Transverse colon (tissue), 4 donors: ENCODE measurements around the gene FAM107B. TPM values are rescaled to one million over a fixed set of nuclear protein-coding genes. Genes with fewer than 3 reads are reported as not detected.

Experiments
- DNase-seq: peaks from one replicate; pipeline ENCODE4 v3.0.0-alpha.2; 2019
- H3K27ac ChIP-seq, 4 donors: fragments of 200-600 bp; sonication (generic); 2 replicates each; pipeline ENCODE4 v1.5.1; 2016 to 2018; ENCODE audit warnings: inconsistent platforms in 4 of 4
- H3K27me3 ChIP-seq: fragments of 200-600 bp; sonication (generic); 2 replicates; pipeline ENCODE4 v1.5.1; 2017; ENCODE audit warnings: inconsistent platforms
- H3K36me3 ChIP-seq, 4 donors: fragments of 200-600 bp; sonication (generic); 2 replicates each; pipeline ENCODE4 v1.5.1; 2017 to 2019; ENCODE audit warnings: inconsistent platforms in 4 of 4
- H3K4me1 ChIP-seq, 4 donors: fragments of 200-600 bp; sonication (generic); 2 replicates each; pipeline ENCODE4 v1.5.1; 2017 to 2020; ENCODE audit warnings: inconsistent platforms in 4 of 4
- H3K4me3 ChIP-seq, 4 donors: fragments of 200-600 bp; sonication (generic); 1 replicate in 1 of 4; 2 replicates in 3 of 4; pipeline versions ENCODE4 v1.5.1 to v1.6.1; 2017 to 2019; ENCODE audit warnings: inconsistent platforms in 4 of 4
- H3K9me3 ChIP-seq, 2 donors: fragments of 200-600 bp; sonication (generic); 2 replicates each; pipeline ENCODE4 v1.5.1; 2017 to 2019; ENCODE audit warnings: inconsistent platforms in 2 of 2
- CTCF ChIP-seq, 5 experiments: fragments of 200-600 bp in 3 of 5; fragments of 450-650 bp in 2 of 5; sonication (generic) in 3 of 5; IDR thresholded peaks; 1 replicate in 2 of 5; 2 replicates in 3 of 5; pipeline ENCODE4 v1.5.1; 2016 to 2017; ENCODE audit warnings: antibody characterized with exemption in 5 of 5, inconsistent platforms in 3 of 5, mild to moderate bottlenecking in 2 of 5, moderate library complexity in 1 of 5
- EP300 ChIP-seq: sonication (generic); formaldehyde crosslinking; IDR thresholded peaks from one replicate; pipeline ENCODE4 v1.6.1; 2017; ENCODE audit warnings: antibody characterized with exemption, low read depth
- POLR2A ChIP-seq: fragments of 450-650 bp; IDR thresholded peaks from one replicate; pipeline ENCODE4 v1.6.1; 2016; ENCODE audit warnings: antibody characterized with exemption, mild to moderate bottlenecking, moderate library complexity
- POLR2AphosphoS5 ChIP-seq, 3 donors: sonication (generic); formaldehyde crosslinking; IDR thresholded peaks; one replicate each; pipeline ENCODE4 v1.6.1; 2016; ENCODE audit warnings: antibody characterized with exemption in 3 of 3
- WGBS, 2 donors: methylation state at CpG; one replicate each; pipeline ENCODE4 v1.1.5; 2018; ENCODE audit warnings: low coverage in 1 of 2; 5-methylcytosine and 5-hydroxymethylcytosine counted together
- in situ Hi-C, 4 donors: fragments of 200-750 bp; cut with MboI; loops; one replicate each; pipeline versions ENCODE4 v1.15.0 to v1.15.1; 2017; ENCODE audit warnings: low sequenced_read_pairs in 3 of 4, low pct_ligation_motif_present in 1 of 4, low pct_unique_long_range_greater_than_20kb in 1 of 4
- intact Hi-C: fragments of 100-400 bp; cut with DNase I; formaldehyde crosslinking; loops from one replicate; pipeline ENCODE4 v1.15.1; 2023; ENCODE audit warnings: low total_unique reads
- total RNA-seq, 4 donors: library from RNA; depleted of rRNA; stranded (reverse); fragments of >200 nt; gene quantifications; one replicate each; pipeline ENCODE4 v1.1.0, GENCODE V29; 2016

The FAM107B gene
- total RNA-seq, 4 donors from 2014 or later: 23.9 to 71.0 (median 52.8) TPM

DNA sequence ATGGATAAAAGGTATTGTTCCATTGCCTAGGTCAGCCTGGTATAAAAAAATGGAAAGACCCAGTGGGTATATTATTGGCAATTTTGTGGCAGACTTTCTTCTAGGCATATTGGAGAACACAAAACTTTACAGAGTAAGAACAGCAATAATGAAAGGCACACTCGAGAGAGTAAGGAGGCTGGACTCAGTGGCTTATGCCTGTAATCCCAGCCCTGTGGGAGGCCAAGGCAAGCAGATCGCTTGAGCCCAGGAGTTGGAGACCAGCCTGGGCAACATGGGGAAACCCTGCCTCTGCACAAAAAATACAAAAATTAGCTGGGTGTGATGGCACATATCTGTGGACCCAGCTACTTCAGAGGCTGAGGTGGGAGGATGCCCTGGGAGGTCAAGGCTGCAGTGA lies 158.2 kb downstream of the FAM107B start:
- no peak for DNase-seq
- Histone ChIP-seq H3K9me3 (no peaks in the 10 kb centered on the region), H3K27me3 (no peaks in the 10 kb centered on the region), H3K4me1 (peaks cover 0 to 26% (median 6%) of the 10 kb centered on the region in 4 donors), H3K36me3 (no peaks in the 10 kb centered on the region), H3K27ac (no peak overlapping the region), H3K4me3 (no peak overlapping the region)
- in situ Hi-C loops (no loop called here), intact Hi-C loops (loop anchor here (1.0 kb wide), 1 partner anchor 15 kb away; no protein-coding TSS in a partner anchor)
- TF ChIP-seq EP300 (no peak), POLR2A (no peak), POLR2AphosphoS5 (IDR thresholded peaks at IDR 0.05) (no peak), CTCF (IDR thresholded peaks at IDR 0.05) (no peak)
- WGBS, 2 donors: 92 to 98% methylated on average over 2 of the region's 2 CpGs

DNA sequence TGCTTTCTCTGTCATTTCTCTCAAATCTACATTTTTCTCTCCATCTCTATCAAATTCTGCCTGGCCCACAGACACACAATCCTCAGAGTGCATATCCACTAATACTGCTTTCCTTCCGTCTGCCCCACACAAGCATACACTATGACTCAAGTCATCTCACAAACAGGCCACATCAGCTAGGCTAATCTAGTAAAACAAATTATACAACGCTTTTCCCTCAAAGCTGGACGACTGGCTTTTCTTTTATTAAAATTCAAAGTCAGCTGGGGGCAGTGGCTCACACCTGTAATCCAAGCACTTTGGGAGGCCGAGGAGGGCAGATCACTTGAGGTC lies 161.1 kb downstream of the FAM107B start:
- no peak for DNase-seq
- TF ChIP-seq POLR2A (no peak), POLR2AphosphoS5 (IDR thresholded peaks at IDR 0.05) (no peak), EP300 (no peak), CTCF (IDR thresholded peaks at IDR 0.05) (no peak)
- H3K27ac ChIP-seq: no peak overlapping the region

DNA sequence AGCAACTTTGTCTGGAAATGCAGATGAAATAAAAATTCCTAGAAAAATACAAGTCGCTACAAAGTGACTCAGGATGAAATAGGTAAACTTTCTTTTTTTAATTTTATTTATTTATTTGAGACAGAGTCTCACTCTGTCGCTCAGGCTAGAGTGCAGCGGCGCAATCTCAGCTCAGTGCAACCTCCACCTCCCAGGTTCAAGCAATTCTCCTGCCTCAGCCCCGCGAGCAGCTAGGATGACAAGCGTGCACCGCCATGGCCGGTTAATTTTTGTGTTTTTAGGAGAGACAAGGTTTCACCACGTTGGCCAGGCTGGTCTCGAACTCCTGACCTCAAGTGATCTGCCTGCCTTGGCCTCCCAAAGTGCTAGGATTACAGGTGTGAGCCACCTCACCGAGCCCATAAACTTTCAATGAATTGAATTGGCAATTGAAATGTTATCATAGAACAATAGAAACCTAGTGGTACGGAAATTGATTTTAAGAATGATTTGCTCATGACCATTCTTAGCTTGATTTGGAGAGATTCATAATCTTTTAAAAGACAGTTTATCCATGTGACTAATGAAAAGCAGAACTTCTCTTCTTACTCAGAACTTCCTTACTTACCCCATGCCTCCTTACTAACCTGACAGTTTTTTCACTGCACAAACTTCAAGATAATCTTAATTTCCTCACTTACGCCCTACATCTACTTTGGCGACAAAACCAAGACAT lies 161.7 kb downstream of the FAM107B start:
- in situ Hi-C loops (no loop called here), intact Hi-C loops (no loop called here)
- no peaks in the 10 kb centered on the region for H3K36me3 ChIP-seq
- TF ChIP-seq CTCF (IDR thresholded peaks at IDR 0.05) (no peak), POLR2A (no peak), POLR2AphosphoS5 (IDR thresholded peaks at IDR 0.05) (no peak), EP300 (no peak)
- no peak overlapping the region for H3K4me3 ChIP-seq
- peaks cover 0 to 29% (median 8%) of the 10 kb centered on the region in 4 donors for H3K4me1 ChIP-seq
- no peaks in the 10 kb centered on the region for H3K27me3 ChIP-seq
- 87 to 88% methylated on average over 11 to 15 of the region's 15 CpGs for WGBS, 2 donors
- no peak overlapping the region for H3K27ac ChIP-seq
- H3K9me3 ChIP-seq: no peaks in the 10 kb centered on the region
- DNase-seq: no peak

More for the DNA sequence above, 161.1 kb downstream of the FAM107B start:
- Histone ChIP-seq H3K4me3 (no peak overlapping the region), H3K4me1 (peaks cover 0 to 29% (median 8%) of the 10 kb centered on the region in 4 donors), H3K27me3 (no peaks in the 10 kb centered on the region), H3K36me3 (no peaks in the 10 kb centered on the region), H3K9me3 (no peaks in the 10 kb centered on the region)
- WGBS, 2 donors: 90 to 100% methylated on average over 1 to 4 of the region's 4 CpGs
- in situ Hi-C loops (no loop called here), intact Hi-C loops (no loop called here)

GRCh38 chr10:14611968-14612693 lies 162.6 kb downstream of the FAM107B start:
- intact Hi-C loops: no loop called here
- Histone ChIP-seq H3K9me3 (no peaks in the 10 kb centered on the region), H3K27me3 (no peaks in the 10 kb centered on the region), H3K4me3 (no peak overlapping the region), H3K4me1 (peaks cover 0 to 26% (median 8%) of the 10 kb centered on the region in 4 donors), H3K36me3 (no peaks in the 10 kb centered on the region), H3K27ac (peak overlapping the region in 3 of 4 donors; percentile 11 to 43 (median 12))
- no peak for TF ChIP-seq CTCF (IDR thresholded peaks at IDR 0.05)
- in situ Hi-C loops: no loop called here
- no peak for DNase-seq
- 8 to 15% methylated on average over 2 of the region's 2 CpGs for WGBS, 2 donors
